MCF 10A (cell line): Measurements from ENCODE around the gene POLR3E. TPM values are rescaled to one million over a fixed set of nuclear protein-coding genes. Genes with fewer than 3 reads are reported as not detected.

Experiments
- BruUV-seq: library from RNA; stranded (reverse); fragments of 400-500 nt; replicated peaks from 2 replicates; lab custom pipeline; 2021; lab: Mats Ljungman, UMichigan
- CTCF ChIA-PET: fragments of 300-600 bp; sonication (Branson Sonifier 250); formaldehyde crosslinking; extraction: SDS; loops from one replicate; lab custom pipeline; 2021; ENCODE audit warnings: antibody characterized with exemption, inconsistent platforms; lab: Yijun Ruan, JAX
- POLR2A ChIA-PET: fragments of 300-600, 350-650 bp; sonication (Branson Sonifier 250); formaldehyde crosslinking; extraction: SDS; loops from one replicate; lab custom pipeline; 2020; ENCODE audit warnings: antibody characterized with exemption, inconsistent platforms; lab: Yijun Ruan, JAX
- DNase-seq: peaks from one replicate; pipeline ENCODE4 v3.0.0-alpha.2; 2018; ENCODE audit not compliant: unreplicated experiment
- H3K27ac Mint-ChIP-seq: one replicate; pipeline ENCODE4 v1.8.0; 2022; ENCODE audit warnings: mild to moderate bottlenecking, low read depth, mixed read lengths; ENCODE audit not compliant: unreplicated experiment
- H3K27me3 Mint-ChIP-seq: one replicate; pipeline ENCODE4 v1.8.0; 2022; ENCODE audit warnings: mixed read lengths; ENCODE audit not compliant: insufficient read depth, unreplicated experiment
- H3K36me3 Mint-ChIP-seq: one replicate; pipeline ENCODE4 v1.8.0; 2022; ENCODE audit warnings: mild to moderate bottlenecking, moderate library complexity, mixed read lengths; ENCODE audit not compliant: insufficient read depth, unreplicated experiment
- H3K4me1 Mint-ChIP-seq: one replicate; pipeline ENCODE4 v1.8.0; 2022; ENCODE audit warnings: mixed read lengths; ENCODE audit not compliant: insufficient read depth, unreplicated experiment
- H3K4me3 Mint-ChIP-seq: one replicate; pipeline ENCODE4 v1.8.0; 2022; ENCODE audit warnings: mild to moderate bottlenecking, moderate library complexity, mixed read lengths; ENCODE audit not compliant: unreplicated experiment
- H3K9me3 Mint-ChIP-seq: one replicate; pipeline ENCODE4 v1.8.0; 2022; ENCODE audit warnings: mixed read lengths; ENCODE audit not compliant: unreplicated experiment
- CTCF ChIP-seq: fragments of 200-600 bp; IDR thresholded peaks from one replicate; pipeline ENCODE4 v1.8.0; 2022; ENCODE audit warnings: antibody characterized with exemption, mild to moderate bottlenecking; ENCODE audit not compliant: unreplicated experiment
- intact Hi-C: fragments of 100-400 bp; cut with micrococcal nuclease; formaldehyde crosslinking; loops from 2 replicates; pipeline ENCODE4 v1.14.1; 2022
- total RNA-seq: library from RNA; stranded (reverse); gene quantifications from 2 replicates; pipeline ENCODE4 v1.2.3, GENCODE V29; 2022

Gene POLR3E
- total RNA-seq, 1 experiment from 2014 or later: 73.8 TPM

- H3K27me3 Mint-ChIP-seq: no peaks in the 10 kb centered on the region
- no TSS peak for BruUV-seq
- no peak for TF ChIP-seq CTCF
- ChIA-PET CTCF (interaction anchor here (0.6 to 1.2 kb wide), 2 partner anchors 9 to 10 kb away, joined by 3 read pairs; no protein-coding TSS in a partner anchor), POLR2A (interaction anchor here (0.6 kb wide), 1 partner anchor 10 kb away, joined by 3 read pairs; no protein-coding TSS in a partner anchor)
- no peaks in the 10 kb centered on the region for H3K9me3 Mint-ChIP-seq
- intact Hi-C loops: no loop called here
- H3K36me3 Mint-ChIP-seq: peaks cover 71% of the 10 kb centered on the region
- DNase-seq: no peak
- no peak overlapping the region for H3K27ac Mint-ChIP-seq
- H3K4me3 Mint-ChIP-seq: no peak overlapping the region
- H3K4me1 Mint-ChIP-seq: no peaks in the 10 kb centered on the region
Observed at GRCh38 chr16:22328081-22328725, 31.0 kb downstream of the POLR3E start.

- ChIA-PET POLR2A (interaction anchor here (1.5 kb wide), 1 partner anchor 14 kb away, joined by 5 read pairs; no protein-coding TSS in a partner anchor), CTCF (interaction anchor here (0.6 to 1.3 kb wide), 3 partner anchors 10 to 1148 kb away, joined by 3 to 6 read pairs (median 5); no protein-coding TSS in a partner anchor)
- Mint-ChIP-seq H3K9me3 (no peaks in the 10 kb centered on the region), H3K27ac (no peak overlapping the region), H3K36me3 (peaks cover 73% of the 10 kb centered on the region), H3K4me3 (no peak overlapping the region), H3K27me3 (no peaks in the 10 kb centered on the region), H3K4me1 (no peaks in the 10 kb centered on the region)
- BruUV-seq: no TSS peak
- no peak for DNase-seq
- intact Hi-C loops: no loop called here
- no peak for TF ChIP-seq CTCF
Observed at GRCh38 chr16:22329199-22329695, 32.0 kb downstream of the POLR3E start.

GRCh38 chr16:22330326-22330725, 33.1 kb downstream of the POLR3E start:
- CTCF ChIA-PET: interaction anchor here (0.6 to 1.1 kb wide), 2 partner anchors 8 to 783 kb away, joined by 3 to 7 read pairs; no protein-coding TSS in a partner anchor
- intact Hi-C loops: no loop called here
- H3K36me3 Mint-ChIP-seq: peaks cover 77% of the 10 kb centered on the region
- H3K9me3 Mint-ChIP-seq: no peaks in the 10 kb centered on the region
- H3K4me1 Mint-ChIP-seq: no peaks in the 10 kb centered on the region
- no peak for TF ChIP-seq CTCF
- no TSS peak for BruUV-seq
- DNase-seq: no peak
- H3K27me3 Mint-ChIP-seq: no peaks in the 10 kb centered on the region
- H3K4me3 Mint-ChIP-seq: no peak overlapping the region
- POLR2A ChIA-PET: interaction anchor here (1.5 kb wide), 1 partner anchor 13 kb away, joined by 5 read pairs; no protein-coding TSS in a partner anchor
- peak overlapping the region; percentile 12 for H3K27ac Mint-ChIP-seq

- intact Hi-C loops: no loop called here
- no peak for TF ChIP-seq CTCF
- Mint-ChIP-seq H3K9me3 (peaks cover 10% of the 10 kb centered on the region), H3K4me3 (no peak overlapping the region), H3K36me3 (peaks cover 67% of the 10 kb centered on the region), H3K4me1 (no peaks in the 10 kb centered on the region), H3K27ac (no peak overlapping the region), H3K27me3 (no peaks in the 10 kb centered on the region)
- no peak for DNase-seq
- TSS peak; percentile 21 for BruUV-seq
- ChIA-PET POLR2A (interaction anchor here (1.4 kb wide), 1 partner anchor 10 kb away, joined by 4 read pairs; no protein-coding TSS in a partner anchor), CTCF (interaction anchor here (0.6 to 0.9 kb wide), 3 partner anchors 13 to 1558 kb away, joined by 3 to 6 read pairs (median 5); no protein-coding TSS in a partner anchor)
Observed at GRCh38 chr16:22333457-22333994, 36.3 kb downstream of the POLR3E start.
